ENCODE results near the gene JOSD1. TPM values are rescaled to one million over a fixed set of nuclear protein-coding genes. Genes with fewer than 3 reads are reported as not detected.

The JOSD1 gene
- total and polyA plus RNA-seq, 2 donors (not counting 3 experiments of a cell fraction or from before 2014, with no cell fraction given), result 61.7 to 73.1 TPM

- Histone ChIP-seq H3K79me2 (ENCODE audit: control insufficient read depth, insufficient read depth, low read length) (no peaks in the 10 kb centered on the region), H2AFZ (ENCODE audit: low read depth, low read length) (no peak overlapping the region), H3K27ac (ENCODE audit: insufficient read depth, low read depth, low read length) (no peak overlapping the region), H3K36me3 (ENCODE audit: control insufficient read depth in 2 of 2, extremely low read depth in 1 of 2, insufficient read depth in 2 of 2, low read length in 2 of 2) (peaks cover 9 to 53% of the 10 kb centered on the region in 2 experiments), H3K4me2 (ENCODE audit: insufficient read depth, low read length) (no peak overlapping the region), H3K9me1 (replicated peaks; ENCODE audit: control insufficient read depth, extremely low read depth, insufficient read depth, low read length) (no peaks in the 10 kb centered on the region), H3K27me3 (ENCODE audit: control insufficient read depth in 2 of 2, insufficient read depth in 2 of 2, low read length in 2 of 2) (no peaks in the 10 kb centered on the region), H3K4me1 (ENCODE audit: control insufficient read depth, extremely low read depth, insufficient read depth, low read length) (no peaks in the 10 kb centered on the region), H3K9me3 (replicated peaks; ENCODE audit: control insufficient read depth, insufficient read depth, low read length) (no peaks in the 10 kb centered on the region), H3K4me3 (replicated peaks in 1 of 3; ENCODE audit: insufficient read depth in 1 of 3, low read depth in 1 of 3, low read length in 3 of 3) (no peak overlapping the region), H4K20me1 (replicated peaks; ENCODE audit: control insufficient read depth, extremely low read depth, insufficient read depth, low read length) (no peaks in the 10 kb centered on the region), H3K9ac (replicated peaks; ENCODE audit: extremely low read depth, insufficient read depth, low read length) (no peak overlapping the region)
- intact Hi-C loops (cut with micrococcal nuclease) (no loop called here), dilution Hi-C loops (cut with MboI; ENCODE audit: extremely low pct_ligation_motif_present, low sequenced_read_pairs) (no loop called here)
- CTCF ChIA-PET, result interaction anchor here (1.0 to 3.9 kb wide), 10 partner anchors 8 to 681 kb away, joined by 3 to 19 read pairs (median 5); partner anchors contain the start of gene GTPBP1
- FAIRE-seq (peak; percentile 66), DNase-seq (ENCODE audit: low read depth, low spot score) (peak; percentile 19)
- TF ChIP-seq POLR2A (IDR thresholded peaks at IDR 0.05; ENCODE audit: low read depth, low read length) (no peak), CTCF (IDR thresholded peaks at IDR 0.05; ENCODE audit: extremely low read depth in 1 of 2, insufficient read depth in 1 of 2, low read depth in 1 of 2, low read length in 2 of 2) (peak; percentile 75 to 79), MYC (IDR thresholded peaks at IDR 0.05; ENCODE audit: low read depth, low read length) (no peak), JUN (IDR thresholded peaks at IDR 0.05; ENCODE audit: borderline replicate concordance, insufficient read depth, insufficient read length, low read depth) (no peak), EZH2 (IDR thresholded peaks at IDR 0.05; ENCODE audit: borderline replicate concordance, low read depth, low read length, severe bottlenecking) (no peak), POLR2AphosphoS5 (IDR thresholded peaks at IDR 0.05; ENCODE audit: insufficient read depth, low read depth, low read length) (peak; percentile 26)
- POLR2A ChIA-PET, result no interaction called here
- no TSS peak for BruUV-seq (replicated peaks)
Measured at GRCh38 chr22:38733329-38733723, 32.6 kb upstream of the JOSD1 start.
